Middle frontal gyrus (tissue), 1 donor: ENCODE results near the gene PPP2R5E.
"Not testable (repeated sequence)": the region's sequence is repeated elsewhere in the genome, so short reads cannot be mapped to it uniquely, and the experiment has no call there.

Experiments
- DNase-seq: peaks from one replicate; pipeline ENCODE4 v3.0.0-alpha.2; 2015; ENCODE audit warnings: low spot score; ENCODE audit errors: extremely low spot score

Gene PPP2R5E

GRCh38 chr14:63383776-63384367 lies 159.3 kb downstream of the PPP2R5E start:
- no peak for DNase-seq

GRCh38 chr14:63378444-63378843 lies 164.7 kb downstream of the PPP2R5E start:
- no peak for DNase-seq

GRCh38 chr14:63375769-63376168 lies 167.4 kb downstream of the PPP2R5E start:
- DNase-seq = no peak

- not testable (repeated sequence) for DNase-seq
Observed at GRCh38 chr14:63371613-63372012, 171.6 kb downstream of the PPP2R5E start.

- DNase-seq = no peak
Observed at GRCh38 chr14:63371033-63371432, 172.1 kb downstream of the PPP2R5E start.

GRCh38 chr14:63367742-63368364 lies 175.3 kb downstream of the PPP2R5E start:
- DNase-seq = no peak

- DNase-seq = no peak
Observed at GRCh38 chr14:63362389-63362819, 180.8 kb downstream of the PPP2R5E start.

- no peak for DNase-seq
Observed at GRCh38 chr14:63361790-63362189, 181.4 kb downstream of the PPP2R5E start.

- DNase-seq = no peak
Observed at GRCh38 chr14:63357841-63358240, 185.3 kb downstream of the PPP2R5E start.

- DNase-seq = no peak
Observed at GRCh38 chr14:63345826-63346225, 197.4 kb downstream of the PPP2R5E start.

- no peak for DNase-seq
Observed at GRCh38 chr14:63344336-63344735, 198.8 kb downstream of the PPP2R5E start.

GRCh38 chr14:63343878-63344277 lies 199.3 kb downstream of the PPP2R5E start:
- DNase-seq = no peak

- DNase-seq = no peak
Observed at GRCh38 chr14:63342371-63342770, 200.8 kb downstream of the PPP2R5E start.

- DNase-seq = no peak
Observed at GRCh38 chr14:63328787-63329737, 214.1 kb downstream of the PPP2R5E start.

- DNase-seq = no peak
Observed at GRCh38 chr14:63326840-63327239, 216.3 kb downstream of the PPP2R5E start.

- no peak for DNase-seq
Observed at GRCh38 chr14:63322897-63323573, 220.1 kb downstream of the PPP2R5E start.

- no peak for DNase-seq
Observed at GRCh38 chr14:63322472-63322871, 220.7 kb downstream of the PPP2R5E start.
